SK-MEL-5 (cell line): ENCODE data around the gene RPS6KC1. TPM values are rescaled to one million over a fixed set of nuclear protein-coding genes. Genes with fewer than 3 reads are reported as not detected.
A peak's percentile ranks its signal among the peaks of the same experiment; 100 is the strongest.
"Not testable (repeated sequence)": the region's sequence is repeated elsewhere in the genome, so short reads cannot be mapped to it uniquely, and the experiment has no call there.

ENCODE experiments used
- DNase-seq: peaks from one replicate; pipeline ENCODE4 v3.0.0-alpha.2; 2016; ENCODE audit warnings: low read depth, low spot score
- in situ Hi-C: cut with HindIII; loops from 2 replicates; pipeline ENCODE4 v1.10.0; 2016; ENCODE audit warnings: low sequenced_read_pairs, high pct_unique_total_duplicates, low pct_unique_long_range_greater_than_20kb
- total RNA-seq: library from RNA; depleted of rRNA; stranded (reverse); fragments of >200 nt; shearing (Covaris generic); gene quantifications from 2 replicates; pipeline ENCODE4 v1.2.3, GENCODE V29; 2014

Gene RPS6KC1
- total RNA-seq, 1 experiment from 2014 or later, result 21.5 TPM

- in situ Hi-C loops, result no loop called here
These were observed 128.7 kb downstream of the RPS6KC1 start for GRCh38 chr1:213179784-213180183.

DNA sequence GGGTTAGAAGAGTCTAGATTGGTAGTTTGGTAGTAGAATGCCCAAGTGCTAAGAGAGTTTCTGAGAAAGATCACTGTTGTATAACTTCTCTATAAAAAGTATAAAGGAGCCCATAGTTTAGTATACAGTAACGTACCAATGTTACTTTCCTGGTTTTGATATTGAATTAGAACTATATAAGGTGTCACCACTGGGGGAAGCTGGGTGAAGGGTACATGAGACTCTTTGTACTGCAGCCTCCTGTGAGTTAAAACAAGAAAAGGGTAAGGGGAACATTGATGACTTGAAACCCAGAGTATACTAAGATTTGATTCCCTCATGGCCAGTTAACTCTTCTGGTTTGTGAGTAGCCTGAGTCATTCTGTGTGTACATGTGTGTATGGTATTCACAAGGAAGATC is 129.8 kb downstream of the RPS6KC1 start:
- no peak for DNase-seq
- in situ Hi-C loops, result no loop called here

More at GRCh38 chr1:213179784-213180183, 128.7 kb downstream of the RPS6KC1 start:
- DNase-seq, result no peak

- in situ Hi-C loops, result no loop called here
- DNase-seq, result no peak
These were observed 132.1 kb downstream of the RPS6KC1 start for GRCh38 chr1:213183036-213183672.

DNA sequence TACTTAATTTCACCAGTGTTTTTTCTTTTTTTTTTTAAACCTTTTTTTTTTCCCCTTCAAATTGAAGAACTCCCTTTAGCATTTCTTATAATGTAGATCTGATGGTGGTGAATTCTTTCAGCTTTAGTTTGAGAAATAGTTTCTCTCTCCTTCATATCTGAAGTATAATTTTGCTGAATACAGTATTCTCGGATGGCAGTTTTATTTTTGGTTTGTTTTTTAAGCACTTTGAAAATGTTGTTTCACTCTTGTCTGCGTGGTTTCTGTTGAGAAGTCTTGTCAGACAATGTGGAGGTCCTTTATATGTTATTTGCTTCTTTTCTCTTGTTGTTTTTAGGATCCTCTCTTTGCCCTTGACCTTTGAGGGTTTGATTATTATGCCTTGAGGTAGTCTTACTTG is 135.1 kb downstream of the RPS6KC1 start:
- DNase-seq, result no peak
- in situ Hi-C loops, result no loop called here

DNA sequence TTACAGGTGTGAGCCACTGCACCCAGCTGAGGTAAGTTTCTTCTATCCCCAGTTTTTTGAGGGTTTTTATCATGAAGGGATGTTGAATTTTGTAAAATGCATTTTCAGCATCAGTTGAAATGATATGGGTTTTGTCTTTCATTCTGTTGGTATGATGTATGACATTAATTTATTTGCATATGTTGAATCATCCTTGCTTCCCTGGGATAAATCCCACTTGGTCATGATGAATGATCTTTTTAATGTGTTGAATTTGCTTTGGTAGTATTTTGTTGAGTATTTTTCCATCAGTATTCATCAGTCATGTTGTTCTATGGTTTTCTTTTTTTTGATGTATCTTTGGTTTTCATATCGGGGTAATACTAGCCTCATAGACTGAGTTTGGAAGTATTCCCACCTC is 141.0 kb downstream of the RPS6KC1 start:
- DNase-seq, result no peak
- in situ Hi-C loops, result no loop called here

GRCh38 chr1:213194383-213194782 is 143.3 kb downstream of the RPS6KC1 start:
- in situ Hi-C loops, result no loop called here
- DNase-seq, result no peak

DNA sequence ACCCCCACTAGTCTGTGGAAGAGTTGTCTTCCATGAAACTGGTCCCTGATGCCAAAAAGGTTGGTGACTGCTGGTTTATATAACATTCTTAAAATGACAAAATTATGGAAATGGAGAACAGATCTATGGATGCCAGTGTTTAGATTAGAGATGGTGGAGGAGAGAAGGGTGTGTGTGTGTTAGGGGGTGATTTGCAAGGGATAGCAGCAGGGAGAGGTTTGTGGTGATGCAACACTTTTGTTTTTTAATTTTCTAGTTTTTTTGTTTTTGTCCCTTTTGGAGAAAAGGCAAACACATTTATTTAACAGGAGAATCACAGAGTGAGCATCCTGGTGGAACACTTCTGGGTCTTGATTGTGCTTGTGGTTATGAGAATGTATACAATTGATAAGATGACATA is 143.8 kb downstream of the RPS6KC1 start:
- DNase-seq, result no peak
- in situ Hi-C loops, result no loop called here

- in situ Hi-C loops, DNase-seq: not testable (repeated sequence)
These were observed 145.4 kb downstream of the RPS6KC1 start for GRCh38 chr1:213196328-213197054.

- in situ Hi-C loops, result no loop called here
- DNase-seq, result no peak
These were observed 149.6 kb downstream of the RPS6KC1 start for GRCh38 chr1:213200630-213201029.

GRCh38 chr1:213201380-213202155 is 150.5 kb downstream of the RPS6KC1 start:
- in situ Hi-C loops, result no loop called here
- DNase-seq, result no peak

DNA sequence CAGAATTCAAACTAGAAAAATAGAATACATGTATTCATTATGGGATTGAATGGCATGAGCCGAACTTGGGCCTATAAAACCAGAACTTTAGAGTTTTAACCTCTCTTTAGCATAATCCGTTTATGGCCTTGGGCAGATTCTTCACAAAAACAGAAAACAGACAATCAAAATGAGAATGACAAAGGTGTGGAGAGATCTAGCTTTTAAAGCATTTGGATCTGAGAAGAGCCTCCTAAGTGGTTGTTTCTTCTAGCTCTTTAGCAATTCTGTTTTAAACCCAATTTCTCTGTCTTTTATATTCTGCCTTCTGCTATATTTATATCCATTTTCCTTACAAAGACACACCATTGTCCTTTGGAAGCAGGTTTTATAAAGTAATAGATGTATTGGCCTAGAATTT is 160.2 kb downstream of the RPS6KC1 start:
- in situ Hi-C loops, result no loop called here

DNA sequence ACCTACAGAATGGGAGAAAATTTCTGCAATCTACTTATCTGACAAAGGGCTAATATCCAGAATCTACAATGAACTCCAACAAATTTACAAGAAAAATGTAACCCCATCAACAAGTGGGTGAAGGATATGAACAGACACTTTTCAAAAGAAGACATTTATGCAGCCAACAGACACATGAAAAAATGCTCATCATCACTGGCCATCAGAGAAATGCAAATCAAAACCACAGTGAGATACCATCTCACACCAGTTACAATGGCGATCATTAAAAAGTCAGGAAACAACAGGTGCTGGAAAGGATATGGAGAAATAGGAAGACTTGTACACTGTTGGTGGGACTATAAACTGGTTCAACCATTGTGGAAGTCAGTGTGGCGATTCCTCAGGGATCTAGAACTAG is 168.0 kb downstream of the RPS6KC1 start:
- in situ Hi-C loops, DNase-seq: not testable (repeated sequence)

More for the DNA sequence above, 160.2 kb downstream of the RPS6KC1 start:
- no peak for DNase-seq

- in situ Hi-C loops, result no loop called here
These were observed 170.2 kb downstream of the RPS6KC1 start for GRCh38 chr1:213221209-213221608.

DNA sequence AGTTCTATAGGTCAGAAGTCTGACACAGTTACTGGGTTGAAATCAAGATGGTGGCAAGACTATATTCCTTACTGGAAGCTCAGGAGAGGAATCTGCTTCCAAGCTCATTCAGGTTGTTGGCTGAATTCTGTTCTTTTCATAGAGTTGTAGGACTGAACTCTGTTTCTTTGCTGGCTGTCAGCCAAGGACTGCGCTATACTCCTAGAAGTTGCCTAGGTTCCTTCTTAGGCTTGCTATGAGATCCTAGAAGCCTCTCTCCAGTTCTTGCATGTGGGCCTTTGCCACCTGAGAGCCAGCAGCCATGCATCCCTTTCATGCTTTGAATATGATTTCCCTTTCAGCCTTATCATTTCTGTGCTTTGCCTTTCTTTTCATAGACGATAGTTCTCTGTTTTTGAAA is 176.4 kb downstream of the RPS6KC1 start:
- in situ Hi-C loops, result no loop called here
- DNase-seq, result no peak

More at GRCh38 chr1:213221209-213221608, 170.2 kb downstream of the RPS6KC1 start:
- DNase-seq, result no peak

DNA sequence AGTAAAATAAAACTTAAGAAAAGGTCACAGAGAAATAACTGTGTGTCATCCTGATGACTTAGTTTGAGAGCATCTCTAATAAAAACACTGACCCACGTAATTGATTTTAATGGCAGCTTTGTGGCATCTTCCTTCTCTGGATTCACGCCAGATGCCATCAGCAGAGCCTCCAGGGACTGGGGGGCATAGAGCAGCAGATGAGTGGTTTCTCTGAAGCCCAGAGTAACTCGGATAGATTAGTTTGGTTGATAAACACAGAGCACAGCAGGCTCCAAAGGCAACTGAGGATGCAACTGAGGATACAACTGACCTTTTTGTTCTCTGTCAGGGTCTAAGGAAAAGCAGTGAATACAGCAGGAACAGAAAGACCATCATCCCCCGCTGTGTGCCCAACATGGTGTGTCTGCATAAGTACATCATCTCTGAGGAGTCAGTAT is 180.8 kb downstream of the RPS6KC1 start:
- DNase-seq, result peak; percentile 67
- in situ Hi-C loops, result no loop called here

DNA sequence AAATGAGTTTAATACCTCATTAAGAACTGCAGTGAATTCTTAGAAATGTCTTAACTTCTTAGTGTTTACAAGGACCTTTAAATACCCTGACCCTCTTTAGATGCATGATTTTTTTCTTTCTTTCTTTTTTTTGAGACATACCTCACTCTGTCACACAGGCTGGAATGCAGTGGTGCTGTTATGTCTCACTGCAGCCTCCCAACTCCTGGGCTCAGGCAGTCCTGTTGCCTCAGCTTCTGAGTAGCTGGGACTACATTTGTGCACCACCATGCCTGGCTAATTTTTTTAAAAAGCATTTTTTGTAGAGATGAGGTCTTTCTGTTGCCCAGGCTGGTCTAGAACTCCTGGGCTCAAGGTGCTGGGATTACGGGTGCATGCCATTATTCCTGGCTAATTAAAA is 191.8 kb downstream of the RPS6KC1 start:
- in situ Hi-C loops, result no loop called here
- no peak for DNase-seq

- in situ Hi-C loops, result no loop called here
- peak; percentile 82 for DNase-seq
These were observed 193.6 kb downstream of the RPS6KC1 start for GRCh38 chr1:213244664-213245091.

- peak; percentile 72 for DNase-seq
- in situ Hi-C loops, result no loop called here
These were observed 194.3 kb downstream of the RPS6KC1 start for GRCh38 chr1:213245260-213245910.
